ENCODE measurements around the gene CD72.

DNA sequence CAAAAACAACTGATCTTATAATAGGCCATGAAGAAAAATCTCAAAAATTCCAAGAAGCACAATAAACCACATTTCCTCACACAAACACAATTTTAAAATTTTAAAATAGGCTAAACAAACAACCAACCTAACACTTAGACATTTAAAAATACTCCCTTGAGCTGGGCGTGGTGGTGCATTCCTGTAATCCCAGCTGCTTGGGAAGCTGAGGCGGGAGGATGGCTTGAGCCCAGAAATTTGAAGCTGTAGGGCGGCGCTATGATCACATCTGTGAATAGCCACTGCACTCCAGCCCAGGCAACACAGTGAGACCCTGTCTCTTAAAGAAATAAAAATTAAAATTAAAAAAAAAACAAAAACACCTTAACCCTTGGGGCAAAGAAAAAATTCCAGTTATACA lies 50.0 kb downstream of the CD72 start:
- TF ChIP-seq EP300 (IDR thresholded peaks at IDR 0.05) (no peak), POLR2A (IDR thresholded peaks at IDR 0.05) (no peak), POLR2AphosphoS5 (IDR thresholded peaks at IDR 0.05) (no peak)
- TF ChIP-seq, protein P1, sequence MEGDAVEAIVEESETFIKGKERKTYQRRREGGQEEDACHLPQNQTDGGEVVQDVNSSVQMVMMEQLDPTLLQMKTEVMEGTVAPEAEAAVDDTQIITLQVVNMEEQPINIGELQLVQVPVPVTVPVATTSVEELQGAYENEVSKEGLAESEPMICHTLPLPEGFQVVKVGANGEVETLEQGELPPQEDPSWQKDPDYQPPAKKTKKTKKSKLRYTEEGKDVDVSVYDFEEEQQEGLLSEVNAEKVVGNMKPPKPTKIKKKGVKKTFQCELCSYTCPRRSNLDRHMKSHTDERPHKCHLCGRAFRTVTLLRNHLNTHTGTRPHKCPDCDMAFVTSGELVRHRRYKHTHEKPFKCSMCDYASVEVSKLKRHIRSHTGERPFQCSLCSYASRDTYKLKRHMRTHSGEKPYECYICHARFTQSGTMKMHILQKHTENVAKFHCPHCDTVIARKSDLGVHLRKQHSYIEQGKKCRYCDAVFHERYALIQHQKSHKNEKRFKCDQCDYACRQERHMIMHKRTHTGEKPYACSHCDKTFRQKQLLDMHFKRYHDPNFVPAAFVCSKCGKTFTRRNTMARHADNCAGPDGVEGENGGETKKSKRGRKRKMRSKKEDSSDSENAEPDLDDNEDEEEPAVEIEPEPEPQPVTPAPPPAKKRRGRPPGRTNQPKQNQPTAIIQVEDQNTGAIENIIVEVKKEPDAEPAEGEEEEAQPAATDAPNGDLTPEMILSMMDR (IDR thresholded peaks at IDR 0.05), result no peak

All from upper lobe of left lung (tissue), 4 donors.